Stomach (tissue), 4 donors: Measurements from ENCODE around the gene CLBA1.

ENCODE experiments used
- CTCF ChIP-seq, 7 experiments: fragments of 450-650 bp in 4 of 7; fragments of 200-600 bp in 3 of 7; sonication (generic) in 3 of 7; IDR thresholded peaks; one replicate each; pipeline ENCODE4 v1.5.1; 2016 to 2019; ENCODE audit warnings: antibody characterized with exemption in 7 of 7, control low read depth in 2 of 7, mild to moderate bottlenecking in 1 of 7
- POLR2A ChIP-seq, 4 donors: fragments of 450-650 bp; IDR thresholded peaks; one replicate each; pipeline ENCODE4 v1.6.1; 2016; ENCODE audit warnings: antibody characterized with exemption in 4 of 4, control low read depth in 2 of 4, mild to moderate bottlenecking in 1 of 4, moderate library complexity in 1 of 4

GRCh38 chr14:105029402-105029801 is 43.8 kb downstream of the CLBA1 start:
- TF ChIP-seq CTCF (IDR thresholded peaks at IDR 0.05) (no peak), POLR2A (IDR thresholded peaks at IDR 0.05) (no peak)
